Measurements from ENCODE around the gene THAP10. TPM values are rescaled to one million over a fixed set of nuclear protein-coding genes. Genes with fewer than 3 reads are reported as not detected.
"Not testable (repeated sequence)": the region's sequence is repeated elsewhere in the genome, so short reads cannot be mapped to it uniquely, and the experiment has no call there.

Gene THAP10
- 1 to 10 TPM in 2 of 3 donors, under 1 TPM in 1; 0.74 to 1.5 (median 1.1) TPM for polyA plus RNA-seq

- no peak within 1 kb of the TSS for H3K27ac ChIP-seq (ENCODE audit: low read depth, low read length)
- 0 to 1% (median 0%) methylated on average over 60 to 61 of the region's 61 CpGs for WGBS, 3 donors
Observed at GRCh38 chr15:70892002-70892911, at the start of gene THAP10, which contains the start of gene LRRC49. Gene THAP10 (minus strand): TSS chr15:70892433. CDS start chr15:70892272, 161 bp downstream. Gene LRRC49 (plus strand): TSS chr15:70892826. CDS start chr15:70892895, 69 bp downstream.

- 53 to 78% (median 71%) methylated on average over 4 of the region's 4 CpGs for WGBS, 3 donors
- H3K27ac ChIP-seq (ENCODE audit: low read depth, low read length): no peak overlapping the region
Observed at GRCh38 chr15:70936326-70936725, 44.1 kb upstream of the THAP10 start.

GRCh38 chr15:70935631-70936030, 43.4 kb upstream of the THAP10 start:
- H3K27ac ChIP-seq (ENCODE audit: low read depth, low read length): no peak overlapping the region
- 83 to 94% (median 89%) methylated on average over 3 of the region's 3 CpGs for WGBS, 3 donors

- H3K27ac ChIP-seq (ENCODE audit: low read depth, low read length): no peak overlapping the region
- WGBS, 3 donors: 62 to 79% (median 74%) methylated on average over 3 of the region's 3 CpGs
Observed at GRCh38 chr15:70933411-70933810, 41.2 kb upstream of the THAP10 start.

GRCh38 chr15:70932397-70932796, 40.2 kb upstream of the THAP10 start:
- 59 to 69% (median 69%) methylated on average over 2 of the region's 2 CpGs for WGBS, 3 donors
- H3K27ac ChIP-seq (ENCODE audit: low read depth, low read length): no peak overlapping the region

- no peak overlapping the region for H3K27ac ChIP-seq (ENCODE audit: low read depth, low read length)
Observed at GRCh38 chr15:70931821-70932220, 39.6 kb upstream of the THAP10 start.

- WGBS, 3 donors: 62 to 82% (median 70%) methylated on average over 1 of the region's 1 CpG
- H3K27ac ChIP-seq (ENCODE audit: low read depth, low read length): not testable (repeated sequence)
Observed at GRCh38 chr15:70926914-70927313, 34.7 kb upstream of the THAP10 start.

GRCh38 chr15:70923311-70924080, 31.3 kb upstream of the THAP10 start:
- 72 to 79% (median 73%) methylated on average over 2 of the region's 2 CpGs for WGBS, 3 donors
- no peak overlapping the region for H3K27ac ChIP-seq (ENCODE audit: low read depth, low read length)

- WGBS, 3 donors: 96 to 97% (median 97%) methylated on average over 2 of the region's 2 CpGs
- no peak overlapping the region for H3K27ac ChIP-seq (ENCODE audit: low read depth, low read length)
Observed at GRCh38 chr15:70922119-70922518, 29.9 kb upstream of the THAP10 start.

GRCh38 chr15:70920981-70921696, 28.9 kb upstream of the THAP10 start:
- 43 to 57% (median 54%) methylated on average over 1 of the region's 1 CpG for WGBS, 3 donors

GRCh38 chr15:70917955-70918354, 25.7 kb upstream of the THAP10 start:
- no peak overlapping the region for H3K27ac ChIP-seq (ENCODE audit: low read depth, low read length)
- WGBS, 3 donors: 88 to 97% (median 94%) methylated on average over 6 of the region's 6 CpGs

More at GRCh38 chr15:70920981-70921696, 28.9 kb upstream of the THAP10 start:
- no peak overlapping the region for H3K27ac ChIP-seq (ENCODE audit: low read depth, low read length)

GRCh38 chr15:70916531-70916930, 24.3 kb upstream of the THAP10 start:
- 91 to 99% (median 94%) methylated on average over 10 of the region's 10 CpGs for WGBS, 3 donors

GRCh38 chr15:70912187-70912586, 20.0 kb upstream of the THAP10 start:
- 85 to 91% (median 86%) methylated on average over 1 of the region's 1 CpG for WGBS, 3 donors
- no peak overlapping the region for H3K27ac ChIP-seq (ENCODE audit: low read depth, low read length)

More at GRCh38 chr15:70916531-70916930, 24.3 kb upstream of the THAP10 start:
- H3K27ac ChIP-seq (ENCODE audit: low read depth, low read length): no peak overlapping the region

- WGBS, 3 donors: 81 to 89% (median 86%) methylated on average over 1 of the region's 1 CpG
- H3K27ac ChIP-seq (ENCODE audit: low read depth, low read length): no peak overlapping the region
Observed at GRCh38 chr15:70910958-70911357, 18.7 kb upstream of the THAP10 start.

GRCh38 chr15:70907784-70908471, 15.7 kb upstream of the THAP10 start:
- WGBS, 3 donors: 86 to 97% (median 95%) methylated on average over 5 of the region's 5 CpGs
- H3K27ac ChIP-seq (ENCODE audit: low read depth, low read length): no peak overlapping the region

- no peak overlapping the region for H3K27ac ChIP-seq (ENCODE audit: low read depth, low read length)
Observed at GRCh38 chr15:70906842-70907241, 14.6 kb upstream of the THAP10 start.

- WGBS, 3 donors: 94 to 95% (median 95%) methylated on average over 1 of the region's 1 CpG
- no peak overlapping the region for H3K27ac ChIP-seq (ENCODE audit: low read depth, low read length)
Observed at GRCh38 chr15:70902107-70902506, 9.9 kb upstream of the THAP10 start.

- 4 to 6% (median 6%) methylated on average over 10 of the region's 10 CpGs for WGBS, 3 donors
- no peak overlapping the region for H3K27ac ChIP-seq (ENCODE audit: low read depth, low read length)
Observed at GRCh38 chr15:70892912-70893560, 803 bp upstream of the THAP10 start.
